ENCODE measurements around the gene AKT3.

Gene AKT3

DNA sequence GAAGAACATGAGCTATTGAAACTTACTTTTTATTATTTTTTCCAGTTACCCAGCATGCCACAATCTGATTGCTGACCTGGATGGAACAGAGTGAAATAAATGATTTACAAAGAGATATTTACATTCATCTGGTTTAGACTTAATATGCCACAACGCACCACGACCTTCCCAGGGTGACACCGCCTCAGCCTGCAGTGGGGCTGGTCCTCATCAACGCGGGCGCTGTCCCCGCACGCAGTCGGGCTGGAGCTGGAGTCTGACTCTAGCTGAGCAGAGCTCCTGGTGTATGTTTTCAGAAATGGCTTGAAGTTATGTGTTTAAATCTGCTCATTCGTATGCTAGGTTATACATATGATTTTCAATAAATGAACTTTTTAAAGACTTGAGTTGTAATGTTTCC, 350.3 kb downstream of the AKT3 start:
- H3K27ac ChIP-seq (ENCODE audit: low read depth, low read length), result no peak overlapping the region
- peaks cover 0 to 3% of the 10 kb centered on the region in 2 donors for H3K36me3 ChIP-seq (ENCODE audit: control insufficient read depth in 1 of 2, insufficient read depth in 2 of 2, low read length in 2 of 2)
- H3K27me3 ChIP-seq (ENCODE audit: control insufficient read depth in 1 of 2, insufficient read depth in 2 of 2, low read length in 2 of 2), result no peaks in the 10 kb centered on the region

DNA sequence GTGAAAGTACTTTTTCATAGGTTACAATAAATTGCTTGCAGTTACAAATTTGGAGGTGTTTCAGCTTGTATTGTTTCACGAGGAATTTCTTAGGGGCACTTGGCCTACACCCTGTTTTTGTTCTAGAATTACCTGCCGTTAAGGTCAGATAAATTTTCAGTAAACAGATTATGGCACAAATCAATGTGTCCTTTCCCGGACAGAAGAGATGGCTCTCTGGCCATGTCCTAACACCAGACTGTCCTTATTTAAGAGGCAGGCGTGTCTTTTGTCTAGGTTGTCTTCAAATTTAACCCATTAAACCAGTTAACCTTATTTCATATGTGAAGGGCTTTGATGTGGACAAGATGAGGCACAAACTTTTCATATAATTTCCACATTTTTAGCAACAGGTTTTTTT, 350.8 kb downstream of the AKT3 start:
- H3K27ac ChIP-seq (ENCODE audit: low read depth, low read length), result no peak overlapping the region
- no peaks in the 10 kb centered on the region for H3K27me3 ChIP-seq (ENCODE audit: control insufficient read depth in 1 of 2, insufficient read depth in 2 of 2, low read length in 2 of 2)
- no peaks in the 10 kb centered on the region for H3K4me1 ChIP-seq (ENCODE audit: control insufficient read depth in 1 of 2, insufficient read depth in 2 of 2, low read length in 2 of 2)
- H3K9ac ChIP-seq (ENCODE audit: low read depth in 1 of 2, low read length in 2 of 2), result no peak overlapping the region
- peaks cover 0 to 3% of the 10 kb centered on the region in 2 donors for H3K36me3 ChIP-seq (ENCODE audit: control insufficient read depth in 1 of 2, insufficient read depth in 2 of 2, low read length in 2 of 2)
- no peaks in the 10 kb centered on the region for H3K9me3 ChIP-seq (ENCODE audit: control insufficient read depth in 1 of 2, low read length in 2 of 2)
- H3K4me3 ChIP-seq (ENCODE audit: low read depth in 1 of 2, low read length in 2 of 2), result no peak overlapping the region

More for the DNA sequence above, 350.3 kb downstream of the AKT3 start:
- Histone ChIP-seq H3K9ac (ENCODE audit: low read depth in 1 of 2, low read length in 2 of 2) (no peak overlapping the region), H3K4me3 (ENCODE audit: low read depth in 1 of 2, low read length in 2 of 2) (no peak overlapping the region), H3K4me1 (ENCODE audit: control insufficient read depth in 1 of 2, insufficient read depth in 2 of 2, low read length in 2 of 2) (no peaks in the 10 kb centered on the region), H3K9me3 (ENCODE audit: control insufficient read depth in 1 of 2, low read length in 2 of 2) (no peaks in the 10 kb centered on the region)

DNA sequence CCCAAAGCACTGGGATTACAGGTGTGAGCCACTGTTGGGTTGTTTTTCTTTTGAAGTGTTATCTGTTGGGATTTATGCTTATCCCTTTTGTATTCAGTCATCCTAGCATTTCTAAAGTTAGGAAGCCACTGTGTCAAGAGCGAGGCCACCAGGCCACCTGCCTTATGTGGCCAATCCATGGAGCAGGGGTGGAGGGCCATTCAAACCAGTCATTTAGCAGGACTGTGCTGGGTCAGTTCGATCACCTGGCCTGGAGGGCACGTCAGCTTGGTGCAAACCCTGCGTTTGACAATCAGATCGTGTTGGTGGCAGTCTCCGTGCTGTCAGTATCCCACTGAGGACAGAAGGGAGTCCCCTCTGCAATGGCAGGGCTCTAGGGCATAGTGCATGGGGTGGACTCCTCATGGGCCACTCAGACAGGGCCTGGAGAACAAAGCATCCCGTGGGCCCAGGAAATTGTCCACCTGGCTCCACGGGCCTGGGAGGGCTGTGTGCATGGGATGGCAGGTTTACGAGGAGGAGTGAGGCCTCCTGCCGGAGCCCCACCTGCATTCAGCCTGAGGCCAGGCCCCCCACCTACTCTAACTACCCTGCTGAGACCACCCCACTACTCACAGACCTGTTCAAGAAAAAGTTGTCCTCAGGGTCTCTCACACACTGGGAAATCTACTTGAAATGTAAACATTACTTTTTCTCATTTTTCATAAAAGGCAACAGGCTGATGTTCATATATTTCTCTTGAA, 351.9 kb downstream of the AKT3 start:
- Histone ChIP-seq H3K36me3 (ENCODE audit: control insufficient read depth in 1 of 2, insufficient read depth in 2 of 2, low read length in 2 of 2) (peaks cover 0 to 3% of the 10 kb centered on the region in 2 donors), H3K4me3 (ENCODE audit: low read depth in 1 of 2, low read length in 2 of 2) (no peak overlapping the region), H3K9me3 (ENCODE audit: control insufficient read depth in 1 of 2, low read length in 2 of 2) (no peaks in the 10 kb centered on the region), H3K4me1 (ENCODE audit: control insufficient read depth in 1 of 2, insufficient read depth in 2 of 2, low read length in 2 of 2) (no peaks in the 10 kb centered on the region), H3K9ac (ENCODE audit: low read depth in 1 of 2, low read length in 2 of 2) (no peak overlapping the region), H3K27ac (ENCODE audit: low read depth, low read length) (no peak overlapping the region), H3K27me3 (ENCODE audit: control insufficient read depth in 1 of 2, insufficient read depth in 2 of 2, low read length in 2 of 2) (no peaks in the 10 kb centered on the region)

DNA sequence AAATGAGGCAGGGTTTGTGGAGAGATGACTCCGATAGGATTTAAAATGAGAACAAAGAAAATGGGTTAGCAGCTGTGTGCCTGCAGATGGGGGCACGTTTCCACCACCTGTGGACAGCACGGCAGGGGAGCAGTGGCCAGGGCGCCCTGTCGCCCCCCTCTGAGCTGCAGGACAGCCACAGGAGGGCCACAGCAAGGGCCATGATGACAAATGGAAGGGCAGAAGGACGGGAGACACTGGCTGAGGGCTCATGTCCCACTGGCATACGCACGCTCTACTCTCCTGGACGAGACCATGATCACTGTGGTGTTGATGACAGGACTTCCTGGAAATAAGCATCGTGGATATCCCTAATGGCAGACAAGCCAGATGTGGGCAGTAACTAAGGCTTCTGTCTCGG, 353.2 kb downstream of the AKT3 start:
- Histone ChIP-seq H3K27ac (ENCODE audit: low read depth, low read length) (no peak overlapping the region), H3K4me1 (ENCODE audit: control insufficient read depth in 1 of 2, insufficient read depth in 2 of 2, low read length in 2 of 2) (no peaks in the 10 kb centered on the region), H3K9me3 (ENCODE audit: control insufficient read depth in 1 of 2, low read length in 2 of 2) (no peaks in the 10 kb centered on the region), H3K9ac (ENCODE audit: low read depth in 1 of 2, low read length in 2 of 2) (no peak overlapping the region), H3K27me3 (ENCODE audit: control insufficient read depth in 1 of 2, insufficient read depth in 2 of 2, low read length in 2 of 2) (no peaks in the 10 kb centered on the region), H3K36me3 (ENCODE audit: control insufficient read depth in 1 of 2, insufficient read depth in 2 of 2, low read length in 2 of 2) (peaks cover 0 to 3% of the 10 kb centered on the region in 2 donors), H3K4me3 (ENCODE audit: low read depth in 1 of 2, low read length in 2 of 2) (no peak overlapping the region)

DNA sequence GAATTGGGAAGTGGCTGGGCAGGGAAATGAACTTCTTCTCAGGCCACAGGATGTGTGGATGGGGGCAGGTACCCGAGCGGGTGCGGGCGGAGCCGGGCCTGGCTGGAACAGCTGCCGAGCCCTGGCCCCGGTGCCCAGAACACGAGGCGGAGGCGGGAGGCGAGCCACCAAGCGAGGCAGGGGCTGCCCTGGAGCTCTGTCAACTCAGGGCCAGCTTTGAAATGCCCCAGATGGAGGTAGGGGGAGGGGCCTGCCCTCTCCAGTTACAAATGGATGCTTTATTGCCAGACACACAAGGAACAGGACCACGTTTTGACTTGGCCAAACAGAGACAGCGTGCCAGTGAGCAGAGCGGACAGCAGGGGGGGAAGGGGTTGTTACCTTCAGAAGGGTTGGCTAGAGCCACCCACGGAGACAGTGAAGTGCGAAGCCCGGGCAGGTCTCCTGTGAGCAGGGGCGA, 353.8 kb downstream of the AKT3 start:
- Histone ChIP-seq H3K36me3 (ENCODE audit: control insufficient read depth in 1 of 2, insufficient read depth in 2 of 2, low read length in 2 of 2) (peaks cover 0 to 3% of the 10 kb centered on the region in 2 donors), H3K4me1 (ENCODE audit: control insufficient read depth in 1 of 2, insufficient read depth in 2 of 2, low read length in 2 of 2) (no peaks in the 10 kb centered on the region), H3K9me3 (ENCODE audit: control insufficient read depth in 1 of 2, low read length in 2 of 2) (no peaks in the 10 kb centered on the region), H3K27me3 (ENCODE audit: control insufficient read depth in 1 of 2, insufficient read depth in 2 of 2, low read length in 2 of 2) (no peaks in the 10 kb centered on the region), H3K4me3 (ENCODE audit: low read depth in 1 of 2, low read length in 2 of 2) (no peak overlapping the region), H3K27ac (ENCODE audit: low read depth, low read length) (no peak overlapping the region), H3K9ac (ENCODE audit: low read depth in 1 of 2, low read length in 2 of 2) (no peak overlapping the region)

DNA sequence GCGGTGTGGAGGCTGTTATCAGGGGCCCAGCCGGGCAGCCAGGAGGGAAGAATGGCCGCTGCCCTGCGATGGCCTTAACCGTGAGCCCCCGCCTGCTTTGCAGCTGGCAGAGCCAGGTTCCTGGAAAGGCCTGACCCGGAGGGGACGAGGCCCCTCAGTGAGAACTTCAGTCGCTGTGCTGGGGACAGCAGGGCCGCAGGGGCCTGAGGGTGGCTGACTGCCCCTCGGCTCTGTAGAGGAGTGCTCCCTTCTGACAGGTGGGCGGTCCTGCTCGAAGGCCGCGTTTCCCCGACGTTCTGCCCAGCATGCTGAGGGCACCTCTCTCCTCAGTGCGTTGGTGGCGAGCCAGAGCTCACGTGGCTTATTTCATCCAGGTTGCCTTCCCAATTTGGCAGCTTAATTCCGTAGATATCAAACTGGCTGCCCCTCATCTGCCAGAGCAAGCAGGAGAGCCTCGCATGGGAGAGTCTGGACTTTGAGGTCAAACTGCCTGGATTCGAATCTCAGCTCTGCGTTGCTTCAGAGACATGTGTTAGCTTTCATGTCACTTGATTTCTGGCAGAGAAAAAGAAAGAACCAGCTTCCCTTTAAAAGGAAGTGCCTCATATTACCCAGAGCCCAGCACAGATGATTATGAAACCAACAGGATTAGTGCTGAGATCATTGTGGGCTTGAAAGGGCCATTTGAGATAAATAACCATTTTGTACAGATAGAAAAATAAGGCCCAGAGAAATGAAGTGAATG, 354.4 kb downstream of the AKT3 start:
- Histone ChIP-seq H3K27me3 (ENCODE audit: control insufficient read depth in 1 of 2, insufficient read depth in 2 of 2, low read length in 2 of 2) (no peaks in the 10 kb centered on the region), H3K27ac (ENCODE audit: low read depth, low read length) (no peak overlapping the region), H3K9me3 (ENCODE audit: control insufficient read depth in 1 of 2, low read length in 2 of 2) (no peaks in the 10 kb centered on the region), H3K4me1 (ENCODE audit: control insufficient read depth in 1 of 2, insufficient read depth in 2 of 2, low read length in 2 of 2) (no peaks in the 10 kb centered on the region), H3K36me3 (ENCODE audit: control insufficient read depth in 1 of 2, insufficient read depth in 2 of 2, low read length in 2 of 2) (peaks cover 0 to 7% of the 10 kb centered on the region in 2 donors), H3K9ac (ENCODE audit: low read depth in 1 of 2, low read length in 2 of 2) (no peak overlapping the region), H3K4me3 (ENCODE audit: low read depth in 1 of 2, low read length in 2 of 2) (no peak overlapping the region)

DNA sequence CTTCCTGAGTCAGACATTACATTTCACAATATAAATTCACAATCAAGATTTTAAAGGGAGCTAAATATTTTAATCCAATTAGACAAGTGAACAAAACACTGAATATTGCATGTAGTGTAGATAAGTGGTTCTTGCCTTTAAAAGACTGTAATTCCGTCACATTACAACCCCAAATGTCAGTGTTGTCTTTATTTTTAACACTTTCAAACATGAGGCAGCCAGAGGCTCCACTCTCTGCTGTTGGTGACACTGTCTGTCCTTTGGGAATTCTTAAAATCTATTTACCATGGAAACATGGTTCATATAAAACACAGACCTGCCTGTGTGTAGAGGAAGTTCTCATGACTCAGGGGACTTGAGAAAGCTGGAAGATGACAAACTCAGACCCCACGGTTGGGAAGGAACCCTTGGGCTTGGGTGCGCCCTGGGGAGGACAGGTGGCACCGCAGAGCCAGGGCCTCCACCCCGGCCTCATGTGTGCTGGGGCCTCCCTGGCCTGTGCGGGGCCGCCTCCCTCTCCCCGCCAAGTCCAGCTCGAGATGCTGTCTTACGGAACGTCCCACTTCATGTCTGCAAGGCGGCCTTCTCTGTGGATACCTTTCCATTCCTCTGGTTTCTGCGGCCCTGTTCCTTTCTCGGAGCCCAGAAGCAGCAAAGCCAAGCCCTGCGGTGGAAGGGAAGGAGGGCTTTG, 355.2 kb downstream of the AKT3 start:
- no peaks in the 10 kb centered on the region for H3K27me3 ChIP-seq (ENCODE audit: control insufficient read depth in 1 of 2, insufficient read depth in 2 of 2, low read length in 2 of 2)
- H3K27ac ChIP-seq (ENCODE audit: low read depth, low read length), result no peak overlapping the region
- H3K9ac ChIP-seq (ENCODE audit: low read depth in 1 of 2, low read length in 2 of 2), result no peak overlapping the region
- H3K36me3 ChIP-seq (ENCODE audit: control insufficient read depth in 1 of 2, insufficient read depth in 2 of 2, low read length in 2 of 2), result peaks cover 0 to 11% of the 10 kb centered on the region in 2 donors
- no peak overlapping the region for H3K4me3 ChIP-seq (ENCODE audit: low read depth in 1 of 2, low read length in 2 of 2)
- no peaks in the 10 kb centered on the region for H3K9me3 ChIP-seq (ENCODE audit: control insufficient read depth in 1 of 2, low read length in 2 of 2)
- peaks cover 0 to under 1% of the 10 kb centered on the region in 2 donors for H3K4me1 ChIP-seq (ENCODE audit: control insufficient read depth in 1 of 2, insufficient read depth in 2 of 2, low read length in 2 of 2)

DNA sequence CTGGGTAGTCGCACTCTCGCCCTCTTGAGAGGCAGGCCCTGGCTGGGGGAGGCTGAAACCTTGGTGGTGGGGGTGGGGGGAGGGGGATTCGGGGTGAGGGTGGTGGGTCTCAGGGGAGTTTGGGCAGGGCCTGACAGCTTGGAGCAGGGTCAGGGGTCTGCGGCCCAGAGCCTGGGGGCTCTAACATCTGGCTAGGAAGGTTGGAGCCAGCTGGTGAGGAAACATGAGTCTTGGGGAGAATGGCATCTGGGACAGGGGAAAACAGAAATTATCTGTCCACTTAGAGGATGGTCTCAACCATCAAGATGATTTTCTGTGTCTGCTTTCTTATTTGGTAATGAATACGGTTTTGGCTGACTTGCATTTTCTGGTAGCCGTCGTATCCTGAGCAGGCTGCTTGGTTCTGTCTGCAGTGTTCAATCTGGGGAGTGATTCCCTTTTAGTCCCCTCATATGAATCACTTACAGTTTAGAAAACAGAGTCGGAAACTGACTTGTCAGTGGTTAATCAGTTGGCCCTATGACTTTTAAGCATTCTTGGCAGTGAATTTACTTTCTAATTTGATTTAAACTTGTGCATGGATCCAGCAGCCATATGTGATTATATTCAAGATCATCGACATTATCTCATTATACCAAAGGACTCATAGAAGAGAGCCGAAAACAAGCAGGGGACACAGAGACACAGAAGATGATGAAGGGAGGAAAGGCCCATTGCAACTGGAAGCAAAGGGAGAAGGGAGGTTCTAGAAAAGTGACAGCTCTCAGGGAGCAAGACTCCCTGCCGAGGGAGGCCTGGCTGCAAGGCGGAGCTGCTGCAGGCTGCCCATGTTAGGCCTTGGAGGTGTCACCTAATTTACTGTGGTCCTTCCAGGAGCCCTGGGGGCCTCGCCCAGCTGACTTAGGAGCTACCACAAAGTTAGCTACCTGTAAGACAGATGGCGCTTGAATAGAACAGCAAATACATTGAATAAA, 356.6 kb downstream of the AKT3 start:
- Histone ChIP-seq H3K36me3 (ENCODE audit: control insufficient read depth in 1 of 2, insufficient read depth in 2 of 2, low read length in 2 of 2) (peaks cover 0 to 11% of the 10 kb centered on the region in 2 donors), H3K9me3 (ENCODE audit: control insufficient read depth in 1 of 2, low read length in 2 of 2) (no peaks in the 10 kb centered on the region), H3K27ac (ENCODE audit: low read depth, low read length) (no peak overlapping the region), H3K27me3 (ENCODE audit: control insufficient read depth in 1 of 2, insufficient read depth in 2 of 2, low read length in 2 of 2) (no peaks in the 10 kb centered on the region), H3K4me1 (ENCODE audit: control insufficient read depth in 1 of 2, insufficient read depth in 2 of 2, low read length in 2 of 2) (peaks cover 0 to 4% of the 10 kb centered on the region in 2 donors), H3K9ac (ENCODE audit: low read depth in 1 of 2, low read length in 2 of 2) (no peak overlapping the region), H3K4me3 (ENCODE audit: low read depth in 1 of 2, low read length in 2 of 2) (no peak overlapping the region)

DNA sequence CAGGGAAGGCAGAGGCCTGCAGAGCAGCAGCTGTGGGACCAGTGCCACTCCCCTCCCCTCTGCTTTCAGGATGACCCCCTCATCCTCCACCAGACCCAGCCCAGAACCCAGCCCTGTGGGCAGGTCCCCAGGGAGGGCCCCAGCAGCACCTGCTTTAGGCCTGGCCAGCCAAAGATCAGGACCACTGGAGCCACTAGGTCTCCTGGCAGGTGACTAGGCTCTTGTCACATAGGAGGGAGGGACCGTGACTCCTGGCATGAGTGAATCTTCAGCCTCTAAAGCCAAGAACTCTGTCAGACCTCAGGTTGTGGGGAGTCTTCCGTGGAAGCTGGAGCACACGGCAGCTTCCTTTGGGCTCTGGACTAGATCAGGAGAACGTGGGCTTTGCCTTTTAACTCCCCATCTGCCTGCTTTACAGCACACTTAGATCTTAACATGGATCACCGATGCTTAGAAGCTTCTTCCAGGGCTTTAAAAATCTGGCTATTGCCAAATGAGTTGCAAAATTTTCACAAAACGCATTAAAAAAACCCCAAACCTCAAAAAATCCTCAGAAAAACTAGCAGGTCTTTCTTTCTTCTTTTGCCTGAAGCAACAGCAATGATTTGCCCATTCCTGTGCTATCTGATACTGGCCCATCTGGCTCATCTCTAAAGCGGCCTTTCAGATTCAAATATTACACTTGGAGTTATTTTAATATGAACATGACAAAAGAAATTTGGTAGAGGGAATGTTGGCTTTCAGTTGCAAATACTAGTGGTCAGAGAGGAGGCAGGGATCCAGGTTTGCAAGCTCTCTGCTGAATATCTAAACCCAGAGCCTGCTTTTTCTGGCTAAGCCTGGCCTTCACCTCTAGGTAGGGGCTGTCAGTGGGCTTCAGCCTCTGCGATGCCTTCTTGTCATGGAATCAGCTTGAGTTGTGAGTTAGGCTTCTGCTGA, 359.0 kb downstream of the AKT3 start:
- Histone ChIP-seq H3K9ac (ENCODE audit: low read depth in 1 of 2, low read length in 2 of 2) (no peak overlapping the region), H3K27ac (ENCODE audit: low read depth, low read length) (no peak overlapping the region), H3K4me3 (ENCODE audit: low read depth in 1 of 2, low read length in 2 of 2) (no peak overlapping the region), H3K4me1 (ENCODE audit: control insufficient read depth in 1 of 2, insufficient read depth in 2 of 2, low read length in 2 of 2) (peaks cover 0 to 4% of the 10 kb centered on the region in 2 donors), H3K9me3 (ENCODE audit: control insufficient read depth in 1 of 2, low read length in 2 of 2) (no peaks in the 10 kb centered on the region), H3K36me3 (ENCODE audit: control insufficient read depth in 1 of 2, insufficient read depth in 2 of 2, low read length in 2 of 2) (peaks cover 0 to 9% of the 10 kb centered on the region in 2 donors), H3K27me3 (ENCODE audit: control insufficient read depth in 1 of 2, insufficient read depth in 2 of 2, low read length in 2 of 2) (no peaks in the 10 kb centered on the region)
